HFFc6 (cell line): Measurements from ENCODE around the gene GRAP2. TPM values are rescaled to one million over a fixed set of nuclear protein-coding genes. Genes with fewer than 3 reads are reported as not detected.
"Not testable (repeated sequence)": the region's sequence is repeated elsewhere in the genome, so short reads cannot be mapped to it uniquely, and the experiment has no call there.

Experiments used
- DNase-seq: peaks from one replicate; pipeline ENCODE4 v3.0.0-alpha.2; 2018
- H3K27ac Mint-ChIP-seq: 2 replicates; pipeline ENCODE4 v1.8.0; 2020; ENCODE audit warnings: mild to moderate bottlenecking, mixed read lengths
- H3K27me3 Mint-ChIP-seq: 2 replicates; pipeline ENCODE4 v1.8.0; 2021; ENCODE audit warnings: mild to moderate bottlenecking, moderate library complexity, mixed read lengths; ENCODE audit not compliant: insufficient read depth
- H3K36me3 Mint-ChIP-seq: 2 replicates; pipeline ENCODE4 v1.8.0; 2021; ENCODE audit warnings: low read depth, mixed read lengths
- H3K4me1 Mint-ChIP-seq: 2 replicates; pipeline ENCODE4 v1.8.0; 2020; ENCODE audit warnings: low read depth, mixed read lengths
- H3K4me3 Mint-ChIP-seq: 2 replicates; pipeline ENCODE4 v1.8.0; 2020; ENCODE audit warnings: mild to moderate bottlenecking, moderate library complexity, mixed read lengths
- H3K9me3 Mint-ChIP-seq: 2 replicates; pipeline ENCODE4 v1.8.0; 2020; ENCODE audit warnings: mild to moderate bottlenecking, mixed read lengths
- total RNA-seq, 6 experiments: library from RNA; stranded (reverse); fragmentation: NEBNext Ultra II Directional; extraction: Animal tissue kit (Norgen Biotek cat#: 25700); gene quantifications; 2 replicates in 1 of 6; 3 replicates in 5 of 6; pipeline ENCODE4 v1.2.3, GENCODE V29; 2021
- TF ChIP-seq, protein P1 (sequence below): fragments of 200-600 bp; sonication (generic); IDR thresholded peaks from 2 replicates; pipeline ENCODE4 v1.5.0; 2021; ENCODE audit warnings: antibody characterized with exemption, mild to moderate bottlenecking

The GRAP2 gene
- total RNA-seq, 6 experiments from 2014 or later: not detected

DNA sequence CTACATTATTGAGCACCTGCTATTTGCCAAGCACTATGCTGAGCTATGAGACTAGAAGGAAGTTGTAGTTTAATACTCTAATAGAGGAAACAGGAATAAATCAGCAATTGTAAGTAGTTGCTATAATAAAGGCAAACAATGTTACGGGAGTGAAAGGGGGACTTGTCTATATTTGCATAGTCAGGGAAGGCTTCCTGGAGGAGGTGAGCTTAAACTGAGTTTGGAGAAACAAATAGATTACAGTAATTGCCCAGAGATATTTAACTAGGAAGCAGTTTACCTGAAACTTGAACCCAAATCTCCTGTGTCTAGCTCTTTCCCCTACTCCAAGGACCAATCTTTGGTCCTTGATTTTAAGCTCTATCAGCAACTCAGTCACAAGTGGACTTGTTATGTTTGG is 5.2 kb upstream of the GRAP2 start:
- H3K4me1 Mint-ChIP-seq: no peaks in the 10 kb centered on the region
- no peak overlapping the region for H3K4me3 Mint-ChIP-seq
- TF ChIP-seq, protein P1, sequence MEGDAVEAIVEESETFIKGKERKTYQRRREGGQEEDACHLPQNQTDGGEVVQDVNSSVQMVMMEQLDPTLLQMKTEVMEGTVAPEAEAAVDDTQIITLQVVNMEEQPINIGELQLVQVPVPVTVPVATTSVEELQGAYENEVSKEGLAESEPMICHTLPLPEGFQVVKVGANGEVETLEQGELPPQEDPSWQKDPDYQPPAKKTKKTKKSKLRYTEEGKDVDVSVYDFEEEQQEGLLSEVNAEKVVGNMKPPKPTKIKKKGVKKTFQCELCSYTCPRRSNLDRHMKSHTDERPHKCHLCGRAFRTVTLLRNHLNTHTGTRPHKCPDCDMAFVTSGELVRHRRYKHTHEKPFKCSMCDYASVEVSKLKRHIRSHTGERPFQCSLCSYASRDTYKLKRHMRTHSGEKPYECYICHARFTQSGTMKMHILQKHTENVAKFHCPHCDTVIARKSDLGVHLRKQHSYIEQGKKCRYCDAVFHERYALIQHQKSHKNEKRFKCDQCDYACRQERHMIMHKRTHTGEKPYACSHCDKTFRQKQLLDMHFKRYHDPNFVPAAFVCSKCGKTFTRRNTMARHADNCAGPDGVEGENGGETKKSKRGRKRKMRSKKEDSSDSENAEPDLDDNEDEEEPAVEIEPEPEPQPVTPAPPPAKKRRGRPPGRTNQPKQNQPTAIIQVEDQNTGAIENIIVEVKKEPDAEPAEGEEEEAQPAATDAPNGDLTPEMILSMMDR: no peak
- no peaks in the 10 kb centered on the region for H3K36me3 Mint-ChIP-seq
- no peaks in the 10 kb centered on the region for H3K9me3 Mint-ChIP-seq
- peaks cover 14% of the 10 kb centered on the region for H3K27me3 Mint-ChIP-seq
- DNase-seq: no peak
- no peak overlapping the region for H3K27ac Mint-ChIP-seq

DNA sequence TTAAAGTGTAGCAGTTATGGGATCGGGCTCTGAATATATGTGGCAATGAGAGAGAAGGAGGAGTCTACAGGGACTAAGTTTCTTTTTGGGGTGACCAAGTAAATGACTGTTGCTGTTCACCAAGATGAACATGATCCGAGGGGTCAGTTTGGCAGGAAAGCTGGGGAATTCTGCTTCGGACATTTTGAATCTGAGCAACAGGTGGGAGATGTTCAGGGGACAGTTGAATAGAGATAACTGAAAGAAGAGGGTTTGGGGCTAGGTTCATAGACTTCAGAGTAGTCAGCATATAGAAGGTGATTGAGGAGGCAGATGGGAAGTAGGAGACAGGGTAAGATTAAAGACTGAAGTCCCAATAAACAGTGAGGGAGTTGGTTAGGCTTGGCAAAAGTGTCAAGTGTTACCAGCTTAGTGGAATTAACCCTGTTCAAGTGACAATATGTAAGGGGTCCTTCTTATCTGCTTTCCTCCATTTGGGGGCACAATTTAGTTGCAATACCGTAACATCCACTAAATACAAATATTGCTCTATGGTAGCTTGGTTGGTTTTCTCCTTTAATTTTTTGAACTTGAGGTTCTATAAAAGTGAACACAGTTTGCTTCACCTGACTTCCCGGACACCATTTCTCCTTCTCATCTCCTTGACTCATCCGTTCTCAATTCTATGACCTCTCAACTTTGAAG is 4.4 kb upstream of the GRAP2 start:
- Mint-ChIP-seq H3K4me1 (no peaks in the 10 kb centered on the region), H3K4me3 (no peak overlapping the region), H3K36me3 (no peaks in the 10 kb centered on the region), H3K27me3 (peaks cover 21% of the 10 kb centered on the region), H3K9me3 (no peaks in the 10 kb centered on the region), H3K27ac (no peak overlapping the region)
- TF ChIP-seq, protein P1: no peak
- no peak for DNase-seq

DNA sequence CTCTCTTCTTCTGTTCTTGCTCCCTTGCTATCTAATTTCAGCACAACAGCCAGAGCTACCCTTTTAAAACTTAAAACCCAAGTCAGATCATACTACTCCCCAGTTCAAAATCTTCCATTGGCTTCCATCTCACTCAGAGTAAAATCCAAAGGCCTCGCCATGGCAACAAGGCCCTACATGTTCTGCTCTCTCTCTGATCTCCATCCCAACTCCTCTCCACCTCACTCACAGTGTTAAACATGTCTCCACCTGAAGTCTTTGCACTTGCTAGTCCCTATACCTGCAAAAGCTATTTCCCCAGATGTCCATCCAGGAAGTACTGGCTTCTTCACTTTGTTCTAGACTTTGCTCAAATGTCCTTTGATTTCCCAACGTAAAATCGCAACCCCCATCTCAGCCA is 3.0 kb upstream of the GRAP2 start:
- no peak overlapping the region for H3K27ac Mint-ChIP-seq
- no peak overlapping the region for H3K4me3 Mint-ChIP-seq
- no peaks in the 10 kb centered on the region for H3K36me3 Mint-ChIP-seq
- peaks cover 23% of the 10 kb centered on the region for H3K27me3 Mint-ChIP-seq
- TF ChIP-seq, protein P1: no peak
- DNase-seq: no peak
- no peaks in the 10 kb centered on the region for H3K9me3 Mint-ChIP-seq
- no peaks in the 10 kb centered on the region for H3K4me1 Mint-ChIP-seq

DNA sequence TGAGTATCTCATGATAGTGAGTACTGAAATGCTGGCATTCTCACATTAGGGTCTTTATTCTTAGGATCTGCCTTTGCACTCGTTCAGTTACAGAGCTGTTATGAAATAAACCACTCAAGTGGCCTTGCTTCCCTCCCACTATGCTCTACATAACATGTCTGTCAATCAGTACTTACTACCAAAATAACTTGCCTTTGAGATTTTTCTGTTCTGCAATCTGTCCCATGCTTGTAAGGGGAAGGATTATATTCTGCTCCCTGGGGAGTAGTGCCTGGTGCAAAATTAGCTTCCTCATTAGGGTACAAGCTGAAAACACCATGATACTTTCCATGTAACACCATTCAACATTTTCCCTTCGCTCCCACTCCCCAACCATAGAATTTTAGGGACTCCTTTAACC is 1.9 kb upstream of the GRAP2 start:
- Mint-ChIP-seq H3K4me1 (no peaks in the 10 kb centered on the region), H3K27me3 (peaks cover 18% of the 10 kb centered on the region), H3K9me3 (no peaks in the 10 kb centered on the region), H3K27ac (no peak overlapping the region), H3K4me3 (no peak overlapping the region), H3K36me3 (no peaks in the 10 kb centered on the region)
- TF ChIP-seq, protein P1: no peak
- no peak for DNase-seq

- TF ChIP-seq, protein P1: no peak
- Mint-ChIP-seq H3K9me3 (no peaks in the 10 kb centered on the region), H3K27me3 (peaks cover 25% of the 10 kb centered on the region), H3K36me3 (no peaks in the 10 kb centered on the region), H3K27ac (no peak overlapping the region), H3K4me1 (no peaks in the 10 kb centered on the region), H3K4me3 (no peak overlapping the region)
- no peak for DNase-seq
These were observed 772 bp downstream of the GRAP2 start for GRCh38 chr22:39901565-39902146.

DNA sequence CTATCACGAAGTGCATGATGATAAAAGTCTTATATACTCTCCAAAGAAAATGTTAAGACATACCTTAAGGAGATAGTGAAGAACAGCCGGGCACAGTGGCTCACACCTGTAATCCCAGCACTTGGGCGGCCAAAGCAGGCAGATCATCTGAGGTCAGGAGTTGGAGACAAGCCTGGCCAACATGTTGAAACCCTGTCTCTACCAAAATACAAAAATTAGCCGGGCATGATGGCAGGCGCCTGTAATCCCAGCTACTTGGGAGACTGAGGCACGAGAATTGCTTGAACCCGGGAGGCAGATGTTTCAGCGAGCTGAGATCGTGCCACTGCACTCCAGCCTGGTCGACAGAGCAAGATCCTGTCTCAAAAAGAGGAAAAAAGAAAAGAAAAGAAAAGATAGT is 3.1 kb downstream of the GRAP2 start:
- H3K27ac Mint-ChIP-seq, DNase-seq, H3K4me1 Mint-ChIP-seq, H3K36me3 Mint-ChIP-seq, H3K4me3 Mint-ChIP-seq, H3K9me3 Mint-ChIP-seq: not testable (repeated sequence)
- peaks cover 23% of the 10 kb centered on the region for H3K27me3 Mint-ChIP-seq
